ENCODE results near the gene NPLOC4.

GRCh38 chr17:81578038-81578441 lies 58.9 kb downstream of the NPLOC4 start:
- TF ChIP-seq KLF13 (CRISPR knock-in tag; IDR thresholded peaks at IDR 0.05), result no peak
- TF ChIP-seq MXD1 (CRISPR knock-in tag; IDR thresholded peaks at IDR 0.05), result no peak
- TF ChIP-seq ZNF317 (CRISPR knock-in tag; IDR thresholded peaks at IDR 0.05), result no peak
- TF ChIP-seq SP1 (IDR thresholded peaks at IDR 0.05), result no peak
- no peak for TF ChIP-seq SP1 (CRISPR knock-in tag; IDR thresholded peaks at IDR 0.05)
- TF ChIP-seq NCOR1 (IDR thresholded peaks at IDR 0.05; ENCODE audit: borderline replicate concordance, low read length), result no peak
- TF ChIP-seq TBP (CRISPR knock-in tag; IDR thresholded peaks at IDR 0.05), result no peak
- TF ChIP-seq ZNF274 (CRISPR knock-in tag; IDR thresholded peaks at IDR 0.05), result no peak
- no peak for TF ChIP-seq CTCF (CRISPR knock-in tag; IDR thresholded peaks at IDR 0.05)
- TF ChIP-seq USF2 (IDR thresholded peaks at IDR 0.05; ENCODE audit: low read depth, low read length), result no peak
- TF ChIP-seq USF2 (CRISPR knock-in tag; IDR thresholded peaks at IDR 0.05; ENCODE audit: borderline replicate concordance), result no peak

All from HepG2 (cell line).